Motor neuron (in vitro differentiated cells): ENCODE results near the gene MAN1B1. TPM values are rescaled to one million over a fixed set of nuclear protein-coding genes. Genes with fewer than 3 reads are reported as not detected.

Experiments used
- ATAC-seq, 8 experiments: fragments of 200-7000 bp; cut with Tn5 transposase; replicated peaks in 6 of 8; 2 replicates each; pipeline ENCODE4 v1.8.0; 2021; ENCODE audit warnings: mild to moderate bottlenecking in 8 of 8, moderate library complexity in 8 of 8
- H3K27ac ChIP-seq, 2 donors: fragments of 250-450 bp; sonication (Bioruptor Pico); 2 replicates each; pipeline ENCODE4 v1.9.0; 2021; ENCODE audit warnings: antibody characterized with exemption in 2 of 2, mild to moderate bottlenecking in 2 of 2, moderate library complexity in 1 of 2
- H3K4me1 ChIP-seq, 2 donors: fragments of 250-450 bp; sonication (Bioruptor Pico); replicated peaks in 1 of 2; 2 replicates each; pipeline ENCODE4 v1.6.1; 2021; ENCODE audit warnings: antibody characterized with exemption in 2 of 2, mild to moderate bottlenecking in 2 of 2, moderate library complexity in 1 of 2
- H3K4me3 ChIP-seq, 5 donors: fragments of 250-450 bp; sonication (Bioruptor Pico); 2 replicates each; pipeline ENCODE4 v1.9.0; 2021; ENCODE audit warnings: antibody characterized with exemption in 5 of 5, mild to moderate bottlenecking in 5 of 5, moderate library complexity in 4 of 5
- WGBS, 10 experiments: fragments of 450-650 bp; shearing (Covaris generic); methylation state at CpG; one replicate each; pipeline ENCODE4 v1.0.0; 2022; 5-methylcytosine and 5-hydroxymethylcytosine counted together
- in situ Hi-C, 9 experiments: fragments of 400-800 bp; cut with MboI; loops; one replicate each; pipeline ENCODE4 v1.15.0; 2021; ENCODE audit warnings: low sequenced_read_pairs in 9 of 9, low pct_unique_long_range_greater_than_20kb in 2 of 9; ENCODE audit not compliant: unreplicated experiment in 9 of 9
- total RNA-seq, 8 experiments: library from RNA; unstranded; fragments of 300-600 nt; gene quantifications; 2 replicates each; pipeline versions ENCODE4 v1.2.3 to v1.2.4, GENCODE V29; 2022

The MAN1B1 gene
- total RNA-seq, 8 experiments from 2014 or later: 28.6 to 89.3 (median 50.3) TPM

DNA sequence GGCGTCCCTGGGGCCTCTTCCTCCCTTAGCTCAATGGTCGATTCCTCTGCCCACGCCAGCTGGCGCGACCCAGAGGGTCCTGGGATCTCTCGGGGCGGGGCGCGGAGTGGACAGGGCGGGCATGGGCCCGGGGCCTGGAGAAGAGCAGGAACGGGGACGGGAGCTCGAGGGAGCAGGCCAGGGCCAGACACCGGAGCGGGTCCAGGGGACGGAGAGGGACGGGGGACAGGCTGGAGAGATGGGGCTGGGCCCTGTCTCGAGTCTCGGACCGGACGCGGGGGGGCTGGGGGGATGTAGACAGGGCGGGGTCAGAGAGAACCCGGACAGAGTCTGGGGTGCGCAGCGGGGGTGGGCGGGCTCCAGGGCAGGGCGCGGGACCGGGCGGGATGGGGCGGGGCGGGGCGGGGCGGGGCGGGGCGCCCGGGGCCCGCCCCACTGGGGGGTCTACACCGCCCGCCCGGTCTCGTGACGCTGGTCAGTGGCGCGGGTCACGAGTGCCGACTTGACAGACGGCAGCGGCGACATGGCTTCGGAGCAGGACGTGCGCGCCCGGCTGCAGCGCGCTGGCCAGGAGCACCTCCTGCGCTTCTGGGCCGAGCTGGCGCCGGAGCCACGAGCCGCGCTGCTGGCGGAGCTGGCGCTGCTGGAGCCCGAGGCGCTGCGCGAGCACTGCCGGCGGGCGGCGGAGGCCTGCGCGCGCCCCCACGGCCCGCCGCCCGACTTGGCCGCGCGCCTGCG, 9.6 kb upstream of the MAN1B1 start, which contains the start of gene UAP1L1:
UAP1L1 (plus strand) TSS at position 508 of the 738 bp plus-strand sequence; CDS start at position 524, 16 bp downstream.
- 5 to 40% (median 30%) methylated on average over 1 to 4 of the region's 87 CpGs; no CpG with 5 or more reads in 7 of the 10 experiments for WGBS, 10 experiments
- no peak within 1 kb of the TSS for H3K27ac ChIP-seq
- peak within 1 kb of the TSS; percentile 19 to 68 (median 42) for H3K4me3 ChIP-seq
- ATAC-seq: peak; percentile 73 to 89 (median 76)
- in situ Hi-C loops: no loop called here
- H3K4me1 ChIP-seq: peaks cover 2 to 6% of the 10 kb centered on the region in 2 donors

DNA sequence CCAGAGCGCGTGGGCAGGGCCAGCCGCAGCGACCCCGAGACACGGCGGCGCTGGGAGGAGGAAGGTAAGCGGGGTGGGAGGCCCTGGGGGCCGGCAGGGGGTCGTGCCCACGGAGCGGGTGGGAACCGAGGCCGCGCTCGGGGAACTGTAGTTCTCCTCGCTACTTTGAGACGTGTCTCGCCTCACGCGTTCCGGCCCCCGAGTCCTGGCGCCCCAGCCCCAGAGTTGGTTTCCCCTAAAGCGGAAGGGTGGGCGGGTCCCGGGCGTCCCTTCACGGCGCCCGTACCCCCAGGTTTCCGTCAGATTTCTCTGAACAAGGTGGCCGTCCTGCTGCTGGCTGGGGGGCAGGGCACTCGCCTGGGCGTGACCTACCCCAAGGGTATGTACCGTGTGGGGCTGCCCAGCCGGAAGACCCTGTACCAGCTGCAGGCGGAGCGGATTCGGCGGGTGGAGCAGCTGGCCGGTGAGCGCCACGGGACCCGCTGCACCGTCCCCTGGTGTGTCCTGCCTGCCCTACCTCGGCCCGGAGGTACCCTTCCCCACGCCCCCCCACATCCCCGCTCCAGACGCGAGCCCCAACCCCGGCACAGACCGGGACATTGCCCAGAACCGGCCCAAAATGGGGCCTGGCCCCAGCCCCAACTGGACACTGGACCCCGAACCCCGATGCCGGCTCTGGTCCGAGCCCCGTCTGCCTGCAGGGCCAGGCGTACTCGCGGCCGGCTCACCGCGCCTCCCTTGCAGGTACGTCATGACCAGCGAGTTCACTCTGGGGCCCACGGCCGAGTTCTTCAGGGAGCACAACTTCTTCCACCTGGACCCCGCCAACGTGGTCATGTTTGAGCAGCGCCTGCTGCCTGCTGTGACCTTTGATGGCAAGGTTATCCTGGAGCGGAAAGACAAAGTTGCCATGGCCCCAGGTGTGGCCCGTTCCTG, 8.8 kb upstream of the MAN1B1 start:
- Histone ChIP-seq H3K4me1 (peaks cover 2 to 6% of the 10 kb centered on the region in 2 donors), H3K27ac (no peak overlapping the region), H3K4me3 (peak overlapping the region; percentile 19 to 68 (median 42))
- ATAC-seq: peak; percentile 5 to 41 (median 15)
- WGBS, 10 experiments: 0 to 40% methylated on average over 1 to 2 of the region's 76 CpGs; no CpG with 5 or more reads in 8 of the 10 experiments
- in situ Hi-C loops: no loop called here

DNA sequence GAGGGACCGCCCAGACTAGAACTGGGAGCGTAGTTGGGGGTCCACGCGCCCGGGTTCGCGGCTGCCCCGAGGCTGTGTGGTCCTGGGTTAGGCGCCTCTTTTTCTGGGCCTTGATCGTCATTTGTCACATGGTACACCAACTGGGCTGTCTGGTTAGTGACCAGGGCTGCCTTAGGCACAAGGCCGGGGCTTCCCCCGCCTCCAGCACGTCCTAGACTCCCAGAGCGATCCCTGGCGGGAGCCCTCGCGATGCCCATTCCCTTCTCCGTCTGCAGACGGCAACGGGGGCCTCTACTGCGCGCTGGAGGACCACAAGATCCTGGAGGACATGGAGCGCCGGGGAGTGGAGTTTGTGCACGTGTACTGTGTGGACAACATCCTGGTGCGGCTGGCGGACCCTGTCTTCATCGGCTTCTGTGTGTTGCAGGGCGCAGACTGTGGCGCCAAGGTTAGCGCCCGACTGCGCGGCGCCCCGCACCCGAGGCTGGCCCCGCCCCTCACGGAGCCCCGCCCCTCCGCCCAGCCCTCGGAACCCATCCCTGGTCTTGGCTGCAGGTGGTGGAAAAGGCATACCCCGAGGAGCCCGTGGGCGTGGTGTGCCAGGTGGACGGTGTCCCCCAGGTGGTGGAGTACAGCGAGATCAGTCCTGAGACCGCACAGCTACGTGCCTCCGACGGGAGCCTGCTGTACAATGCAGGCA, 7.9 kb upstream of the MAN1B1 start:
- peak in 1 of 8 experiments; percentile 2 for ATAC-seq
- Histone ChIP-seq H3K4me1 (peaks cover 2 to 8% of the 10 kb centered on the region in 2 donors), H3K27ac (no peak overlapping the region), H3K4me3 (peak overlapping the region in 3 of 5 donors; percentile 42 to 68 (median 45))
- in situ Hi-C loops: no loop called here
- 15 to 85% (median 49%) methylated on average over 1 to 12 of the region's 51 CpGs; no CpG with 5 or more reads in 6 of the 10 experiments for WGBS, 10 experiments

DNA sequence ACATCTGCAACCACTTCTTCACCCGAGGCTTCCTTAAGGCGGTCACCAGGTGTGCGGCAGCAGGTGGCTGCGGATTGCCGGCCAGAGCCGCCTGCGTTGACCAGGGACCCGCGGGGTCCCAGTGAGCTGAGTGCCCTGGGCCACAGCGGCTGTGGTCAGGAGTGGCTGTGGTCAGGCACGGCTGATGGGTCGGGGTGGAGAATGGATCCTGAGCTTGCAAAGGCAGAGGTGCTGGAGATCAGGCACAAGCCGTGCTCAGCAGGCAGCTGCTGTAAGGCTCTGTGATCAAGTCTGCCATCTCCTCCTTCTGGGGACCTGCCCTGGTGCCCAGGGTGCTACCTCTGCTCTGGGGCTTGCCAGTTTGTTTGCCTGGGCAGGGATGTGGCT, 7.4 kb upstream of the MAN1B1 start:
- H3K4me3 ChIP-seq: peak overlapping the region in 1 of 5 donors; percentile 68
- WGBS, 10 experiments: no CpG with 5 or more reads among the region's 13 CpGs
- H3K4me1 ChIP-seq: peaks cover 2 to 8% of the 10 kb centered on the region in 2 donors
- no peak for ATAC-seq
- in situ Hi-C loops: no loop called here
- no peak overlapping the region for H3K27ac ChIP-seq

DNA sequence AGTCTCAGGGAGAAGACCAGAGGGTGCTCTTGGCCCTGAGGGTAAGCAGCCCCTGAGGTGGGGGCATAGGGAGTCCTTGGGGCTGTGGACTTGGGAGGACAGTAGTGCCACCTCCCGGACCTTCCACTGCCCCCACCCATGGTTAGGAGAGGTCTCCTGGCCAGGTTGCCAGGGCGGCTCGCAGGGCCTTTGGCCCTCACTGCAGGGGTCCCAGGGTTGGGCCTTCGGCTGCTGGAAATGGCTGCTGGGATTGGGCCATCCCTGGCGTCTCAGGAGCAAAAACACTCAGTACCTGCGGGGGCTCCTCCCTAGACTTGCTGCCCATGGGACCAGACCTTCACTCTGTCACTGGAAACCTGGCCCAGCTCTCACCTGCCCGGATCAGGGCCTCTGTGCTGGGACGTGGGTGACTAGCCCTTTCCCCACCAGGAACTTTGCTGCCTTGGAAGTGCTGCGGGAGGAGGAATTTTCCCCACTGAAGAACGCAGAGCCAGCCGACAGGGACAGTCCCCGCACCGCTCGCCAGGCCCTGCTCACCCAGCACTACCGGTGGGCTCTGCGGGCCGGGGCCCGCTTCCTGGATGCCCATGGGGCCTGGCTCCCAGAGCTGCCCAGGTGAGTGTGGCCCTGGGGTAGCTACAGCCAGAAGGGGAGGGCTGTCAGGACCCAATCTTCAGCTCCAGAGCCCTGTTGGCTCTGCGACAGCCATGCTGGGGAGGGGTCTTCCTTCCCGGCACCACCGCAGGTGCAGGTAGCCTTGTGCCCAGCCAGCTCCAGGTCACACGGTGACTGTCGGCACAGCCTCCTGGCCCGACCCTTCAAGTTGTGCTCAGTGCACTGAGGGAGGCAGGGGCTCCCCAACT, 6.3 kb upstream of the MAN1B1 start:
- in situ Hi-C loops: no loop called here
- Histone ChIP-seq H3K27ac (no peak overlapping the region), H3K4me1 (peaks cover 4 to 9% of the 10 kb centered on the region in 2 donors), H3K4me3 (no peak overlapping the region)
- no peak for ATAC-seq
- WGBS, 10 experiments: 71 to 90% (median 76%) methylated on average over 1 to 9 of the region's 24 CpGs; no CpG with 5 or more reads in 6 of the 10 experiments

DNA sequence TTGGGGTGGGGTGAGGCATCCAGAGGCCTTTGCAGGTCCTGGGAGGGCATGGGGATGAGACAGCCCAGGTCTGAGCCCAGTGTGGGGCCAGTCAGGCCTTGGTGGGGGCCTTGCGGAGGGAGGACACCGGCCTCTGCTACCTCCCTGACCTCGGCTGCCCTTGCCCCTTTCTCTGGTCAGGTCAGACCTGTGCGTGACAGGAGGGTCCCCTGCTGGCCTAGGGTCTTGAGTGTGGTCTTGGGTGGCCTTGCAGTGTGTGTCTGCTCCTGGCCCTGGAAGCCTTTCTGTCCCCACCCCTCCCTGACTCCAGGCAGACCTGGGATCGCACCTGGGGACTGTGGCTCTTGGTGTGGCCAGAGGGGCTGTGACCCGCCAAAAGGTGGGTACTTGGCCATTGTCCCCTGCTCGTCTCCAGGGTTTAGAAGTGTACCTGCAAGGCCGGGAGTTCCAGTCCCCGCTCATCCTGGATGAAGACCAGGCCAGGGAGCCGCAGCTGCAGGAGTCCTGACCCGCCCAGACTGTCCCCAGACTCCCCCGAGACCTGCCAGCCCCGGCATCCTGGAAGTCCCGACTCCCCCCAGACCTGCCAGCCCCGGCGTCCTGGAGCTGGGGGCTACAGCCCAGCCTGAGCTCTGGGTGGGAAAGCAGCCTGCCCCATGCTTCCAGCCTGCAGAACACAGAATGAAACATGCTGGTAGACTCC, 4.4 kb upstream of the MAN1B1 start:
- in situ Hi-C loops: no loop called here
- Histone ChIP-seq H3K27ac (no peak overlapping the region), H3K4me3 (no peak overlapping the region), H3K4me1 (peaks cover 6 to 14% of the 10 kb centered on the region in 2 donors)
- ATAC-seq: no peak
- WGBS, 10 experiments: 100% methylated on average over 1 of the region's 16 CpGs; no CpG with 5 or more reads in 9 of the 10 experiments

DNA sequence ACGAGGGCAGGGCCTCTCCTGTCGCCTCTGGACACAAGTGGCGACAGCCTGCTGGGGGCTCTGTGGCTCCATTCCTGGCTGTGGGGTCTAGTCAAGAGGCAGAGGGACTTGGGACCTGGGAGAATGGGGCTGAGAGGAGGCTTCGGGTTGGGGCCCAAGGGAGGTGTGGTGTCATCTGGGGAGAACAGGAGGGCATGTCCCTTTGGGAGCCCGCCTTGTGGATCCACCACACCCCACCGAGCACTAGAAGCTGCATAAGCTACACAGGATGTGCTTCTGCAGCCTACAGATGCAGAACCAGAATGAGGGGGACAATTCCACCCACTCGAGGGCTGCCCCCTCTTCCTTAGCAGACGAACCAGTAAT, 3.9 kb upstream of the MAN1B1 start:
- in situ Hi-C loops: no loop called here
- H3K27ac ChIP-seq: no peak overlapping the region
- WGBS, 10 experiments: 30 to 100% (median 72%) methylated on average over 1 to 7 of the region's 8 CpGs; no CpG with 5 or more reads in 6 of the 10 experiments

DNA sequence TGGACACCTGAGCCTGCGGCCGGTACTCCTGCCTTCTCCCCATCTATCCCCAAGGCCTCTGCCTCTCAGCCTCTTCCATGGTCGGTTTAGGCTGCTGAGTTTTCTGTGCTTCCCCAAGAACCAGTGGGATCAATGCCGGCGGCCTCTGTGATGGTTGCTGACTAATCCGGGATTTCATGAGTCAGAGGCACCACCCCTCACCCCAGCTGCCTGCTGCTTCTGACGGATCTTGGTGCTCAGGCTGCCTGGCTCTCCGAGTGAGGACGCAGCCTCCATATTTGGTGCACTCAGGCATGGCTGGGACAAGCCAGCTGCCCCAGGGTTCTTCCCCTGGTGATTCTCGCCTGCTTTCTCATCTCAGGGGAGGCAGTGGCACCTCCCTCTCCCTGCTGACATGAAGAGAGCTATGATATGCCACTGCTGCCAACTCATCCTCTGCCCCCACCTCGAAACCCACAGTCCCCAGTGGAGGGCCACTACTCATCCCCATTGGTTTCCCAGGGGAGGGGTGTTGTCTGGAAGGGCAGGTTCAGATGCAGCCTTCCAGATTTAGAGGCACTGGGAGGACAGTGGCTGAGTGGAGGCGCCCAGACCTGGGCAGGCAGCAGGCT, 3.3 kb upstream of the MAN1B1 start:
- Histone ChIP-seq H3K27ac (peak overlapping the region in 1 of 2 donors; percentile 30), H3K4me1 (peaks cover 15 to 21% of the 10 kb centered on the region in 2 donors), H3K4me3 (no peak overlapping the region)
- ATAC-seq: peak; percentile 2 to 35 (median 20)
- 0 to 65% (median 30%) methylated on average over 1 to 7 of the region's 12 CpGs; no CpG with 5 or more reads in 3 of the 10 experiments for WGBS, 10 experiments
- in situ Hi-C loops: no loop called here

More for the DNA sequence above, 3.9 kb upstream of the MAN1B1 start:
- Histone ChIP-seq H3K4me3 (no peak overlapping the region), H3K4me1 (peaks cover 11 to 18% of the 10 kb centered on the region in 2 donors)
- ATAC-seq: peak in 1 of 8 experiments; percentile 1

DNA sequence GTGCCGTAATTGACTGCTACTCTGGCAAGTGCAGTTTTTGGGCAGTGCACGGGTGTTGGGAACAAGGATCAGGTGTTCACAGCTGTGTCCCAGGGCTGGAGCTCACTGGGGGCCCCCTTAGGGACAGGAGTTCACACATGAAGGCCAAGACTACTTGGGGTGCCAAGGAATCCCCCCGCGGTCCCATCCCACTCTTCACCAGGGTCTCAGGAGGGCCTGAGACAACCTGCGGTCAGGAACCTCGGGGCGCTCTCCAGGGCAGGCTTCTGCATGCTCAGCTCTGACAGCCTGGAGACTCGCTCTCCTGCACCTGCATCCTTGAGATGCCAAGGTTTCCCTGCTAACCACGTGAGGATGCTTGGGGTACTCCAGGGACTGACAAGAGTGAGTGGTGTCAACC, 2.3 kb upstream of the MAN1B1 start:
- 83 to 100% (median 90%) methylated on average over 1 to 4 of the region's 9 CpGs; no CpG with 5 or more reads in 4 of the 10 experiments for WGBS, 10 experiments
- no peak for ATAC-seq
- H3K4me1 ChIP-seq: peaks cover 15 to 18% of the 10 kb centered on the region in 2 donors
- in situ Hi-C loops: no loop called here
- H3K27ac ChIP-seq: no peak overlapping the region
- H3K4me3 ChIP-seq: no peak overlapping the region

DNA sequence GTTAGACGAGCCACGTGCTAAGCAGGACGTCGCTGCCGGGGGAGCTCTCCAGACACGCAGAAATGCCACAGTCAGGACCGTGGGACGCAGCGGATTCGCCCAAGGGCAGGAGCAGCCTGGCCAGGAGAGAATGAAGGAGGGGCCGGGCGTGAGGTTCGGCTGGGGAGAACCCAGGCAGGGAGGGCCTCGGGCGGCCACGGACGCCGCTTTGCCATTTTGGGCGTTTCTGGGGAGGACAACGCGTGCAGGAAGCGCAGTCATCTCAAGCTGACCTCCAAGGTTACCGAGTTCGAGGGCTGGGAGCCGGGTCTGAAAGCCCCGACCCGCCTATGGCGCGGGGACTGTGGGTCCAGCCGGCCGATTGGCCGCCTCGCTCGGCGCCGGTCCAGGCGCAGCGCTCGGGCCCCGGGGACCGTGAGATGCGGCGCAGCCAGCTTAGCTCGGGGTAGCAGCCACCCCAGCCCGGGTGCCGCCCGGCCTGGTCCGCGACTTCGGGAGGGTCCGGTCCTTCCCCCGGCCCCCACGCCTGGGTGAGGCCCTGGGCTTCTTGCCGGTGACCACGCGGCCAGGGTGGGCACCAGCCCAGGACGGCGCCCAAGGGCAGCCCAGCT, 760 bp upstream of the MAN1B1 start:
- ATAC-seq: peak in 3 of 8 experiments; percentile 7 to 15 (median 12)
- in situ Hi-C loops: no loop called here
- Histone ChIP-seq H3K4me3 (peak overlapping the region; percentile 59 to 78 (median 69)), H3K27ac (peak overlapping the region; percentile 51 to 80), H3K4me1 (peaks cover 15 to 18% of the 10 kb centered on the region in 2 donors)
- WGBS, 10 experiments: 0 to 40% (median 2%) methylated on average over 1 to 15 of the region's 58 CpGs; no CpG with 5 or more reads in 1 of the 10 experiments
